Measurements from ENCODE around the gene SLC39A6.
"Not testable (repeated sequence)": the region's sequence is repeated elsewhere in the genome, so short reads cannot be mapped to it uniquely, and the experiment has no call there.

Gene SLC39A6

DNA sequence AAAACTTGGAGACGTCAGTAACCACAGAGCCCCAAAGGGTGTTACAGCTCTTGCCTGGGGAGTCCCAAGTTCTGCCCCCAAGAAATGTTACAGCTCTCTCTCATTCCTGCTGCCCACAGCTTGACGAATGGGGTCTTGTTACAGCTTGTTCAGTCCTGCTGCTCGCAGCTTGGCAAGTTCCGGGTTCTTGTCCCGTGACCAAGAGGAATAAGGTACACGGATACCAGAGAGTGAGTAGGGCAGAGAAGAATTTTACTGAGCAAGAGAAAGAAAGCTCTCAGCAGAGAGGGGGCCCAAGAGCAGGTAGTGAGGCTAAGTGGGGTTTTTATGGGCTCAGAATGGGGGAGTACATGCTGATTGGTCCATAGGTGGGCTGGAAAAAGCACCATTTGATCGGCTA lies 27.2 kb downstream of the SLC39A6 start:
- H3K36me3 Mint-ChIP-seq: no peaks in the 10 kb centered on the region
- H3K27ac Mint-ChIP-seq: no peak overlapping the region
- peaks cover 4% of the 10 kb centered on the region for H3K4me1 Mint-ChIP-seq
- peaks cover 21% of the 10 kb centered on the region for H3K27me3 Mint-ChIP-seq
- H3K9me3 Mint-ChIP-seq: no peaks in the 10 kb centered on the region
- no peak overlapping the region for H3K4me3 Mint-ChIP-seq
- CTCF ChIA-PET: no interaction called here
- DNase-seq: no peak

DNA sequence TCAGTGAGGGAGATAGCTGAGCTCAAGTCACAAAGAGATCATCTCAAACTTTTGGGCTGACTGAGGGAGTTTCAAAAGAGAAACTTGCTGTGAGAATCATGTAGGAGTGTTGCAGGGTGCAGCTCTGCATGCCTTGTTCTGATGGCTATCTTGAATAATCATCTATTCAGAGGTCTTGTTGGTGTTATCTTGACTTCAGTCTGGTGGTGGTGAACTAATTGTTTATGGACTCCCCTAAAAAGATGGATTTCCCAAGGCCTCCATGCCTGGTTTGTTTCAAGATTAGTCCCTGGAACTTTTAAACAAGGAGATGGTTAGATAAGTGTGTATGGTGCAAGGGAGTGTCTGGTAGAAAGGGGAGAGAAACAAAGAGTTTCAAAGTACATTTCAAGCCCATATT lies 29.8 kb downstream of the SLC39A6 start:
- no peak for DNase-seq
- Mint-ChIP-seq H3K9me3 (no peaks in the 10 kb centered on the region), H3K27me3 (peaks cover 21% of the 10 kb centered on the region), H3K36me3 (no peaks in the 10 kb centered on the region), H3K4me1 (peaks cover 4% of the 10 kb centered on the region), H3K27ac (no peak overlapping the region), H3K4me3 (no peak overlapping the region)
- CTCF ChIA-PET: interaction anchor here (1.4 to 6.8 kb wide), 2 partner anchors 82 to 186 kb away, joined by 7 to 76 read pairs; no protein-coding TSS in a partner anchor

DNA sequence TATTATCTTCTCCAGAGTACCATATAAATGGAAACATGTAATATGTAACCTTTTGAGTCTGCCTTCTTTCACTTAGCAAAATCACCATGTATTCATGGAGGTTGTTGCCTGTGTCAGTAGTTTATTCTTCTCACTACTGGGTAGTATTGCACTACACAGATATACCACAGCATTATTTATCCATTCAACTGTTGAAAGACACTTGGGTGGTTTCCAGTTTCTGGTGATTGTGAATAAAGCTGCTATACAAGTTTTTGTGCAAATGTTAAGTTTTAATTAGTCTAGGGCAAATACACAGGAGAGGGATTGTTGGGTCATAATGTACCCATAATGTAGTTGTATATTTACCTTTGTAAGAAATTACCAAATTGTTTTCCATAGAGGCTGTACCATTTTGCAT lies 32.2 kb downstream of the SLC39A6 start:
- H3K27me3 Mint-ChIP-seq: peaks cover 10% of the 10 kb centered on the region
- H3K4me3 Mint-ChIP-seq: no peak overlapping the region
- H3K27ac Mint-ChIP-seq: no peak overlapping the region
- CTCF ChIA-PET: interaction anchor here (2.2 to 6.8 kb wide), 2 partner anchors 11 to 189 kb away, joined by 12 to 76 read pairs; no protein-coding TSS in a partner anchor
- peaks cover 7% of the 10 kb centered on the region for H3K4me1 Mint-ChIP-seq
- no peaks in the 10 kb centered on the region for H3K36me3 Mint-ChIP-seq
- H3K9me3 Mint-ChIP-seq: no peaks in the 10 kb centered on the region
- DNase-seq: no peak

DNA sequence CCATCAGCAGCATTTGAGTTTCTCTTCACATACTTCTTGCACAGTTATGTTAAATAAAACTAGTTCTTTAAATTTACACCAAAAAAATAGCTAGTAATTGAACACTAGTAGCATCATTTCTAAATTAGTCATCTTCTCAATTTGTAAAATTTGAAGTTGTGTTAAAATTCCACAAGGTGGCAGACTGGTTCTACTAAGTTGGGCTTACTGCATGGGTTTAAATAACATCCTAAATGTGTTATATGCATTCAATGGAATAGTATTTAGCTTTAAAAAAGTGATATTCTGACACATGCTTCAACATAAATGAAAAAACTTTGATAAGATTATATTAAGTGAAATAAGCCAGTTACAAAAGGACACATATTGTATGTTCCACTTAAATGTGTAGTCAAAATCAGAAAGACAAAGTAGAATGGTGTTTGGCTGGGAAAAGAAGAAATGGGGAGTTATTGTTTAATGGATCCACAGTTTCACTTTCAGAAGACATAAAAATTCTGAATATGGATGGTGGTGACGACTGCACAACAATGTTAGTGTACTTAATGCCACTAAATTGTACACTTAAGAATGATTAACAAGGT lies 33.1 kb downstream of the SLC39A6 start:
- peaks cover 7% of the 10 kb centered on the region for H3K4me1 Mint-ChIP-seq
- no peak for DNase-seq

DNA sequence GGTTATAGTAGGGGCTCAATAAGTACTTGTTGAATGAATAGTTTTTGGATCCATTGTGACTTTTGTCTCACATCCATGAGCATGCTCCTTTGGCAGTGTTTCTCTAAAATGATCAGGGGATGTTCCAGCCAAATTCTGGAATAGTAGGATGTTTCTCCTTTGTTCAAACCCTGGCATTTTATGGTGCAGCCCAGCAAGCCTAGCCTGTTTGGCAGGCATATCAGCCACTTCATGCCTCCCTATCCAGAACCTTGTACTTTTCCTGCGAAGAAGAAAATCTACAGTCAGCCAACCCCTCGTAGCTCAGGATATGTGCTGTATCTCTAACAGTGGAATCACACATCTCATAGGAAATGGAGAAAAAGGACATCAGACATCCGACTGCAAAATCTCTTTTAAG lies 34.7 kb downstream of the SLC39A6 start:
- no peak for DNase-seq
- Mint-ChIP-seq H3K27me3 (peaks cover 4% of the 10 kb centered on the region), H3K4me3 (no peak overlapping the region), H3K36me3 (no peaks in the 10 kb centered on the region), H3K4me1 (peaks cover 7% of the 10 kb centered on the region), H3K9me3 (no peaks in the 10 kb centered on the region), H3K27ac (no peak overlapping the region)
- CTCF ChIA-PET: interaction anchor here (1.1 to 6.8 kb wide), 3 partner anchors 77 to 337 kb away, joined by 3 to 76 read pairs (median 14); no protein-coding TSS in a partner anchor

More for the DNA sequence above, 33.1 kb downstream of the SLC39A6 start:
- Mint-ChIP-seq H3K4me3 (no peak overlapping the region), H3K36me3 (no peaks in the 10 kb centered on the region), H3K27me3 (peaks cover 4% of the 10 kb centered on the region), H3K27ac (no peak overlapping the region), H3K9me3 (no peaks in the 10 kb centered on the region)
- CTCF ChIA-PET: interaction anchor here (0.6 to 6.8 kb wide), 12 partner anchors 10 to 190 kb away, joined by 3 to 76 read pairs (median 4); no protein-coding TSS in a partner anchor

DNA sequence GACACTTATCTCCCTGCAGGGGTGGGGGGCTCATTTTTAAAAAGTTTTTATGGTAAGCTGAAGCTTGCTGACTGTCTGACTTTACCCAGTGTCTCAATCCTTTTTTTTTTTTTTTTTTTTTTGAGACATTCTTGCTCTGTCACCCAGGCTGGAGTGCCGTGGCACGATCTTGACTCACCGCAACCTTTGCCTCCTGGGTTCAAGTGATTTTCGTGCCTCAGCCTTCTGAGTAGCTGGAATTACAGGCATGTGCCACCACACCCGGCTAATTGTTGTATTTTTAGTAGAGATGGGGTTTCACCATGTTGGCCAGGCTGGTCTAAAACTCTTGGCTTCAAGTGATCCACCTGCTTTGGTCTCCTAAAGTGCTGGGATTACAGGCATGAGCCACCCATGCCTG lies 37.0 kb downstream of the SLC39A6 start:
- H3K4me3 Mint-ChIP-seq, H3K27me3 Mint-ChIP-seq, H3K36me3 Mint-ChIP-seq, H3K4me1 Mint-ChIP-seq, DNase-seq, H3K27ac Mint-ChIP-seq, H3K9me3 Mint-ChIP-seq: not testable (repeated sequence)
- CTCF ChIA-PET: interaction anchor here (0.7 to 1.9 kb wide), 2 partner anchors 14 to 73 kb away, joined by 3 to 4 read pairs; no protein-coding TSS in a partner anchor

DNA sequence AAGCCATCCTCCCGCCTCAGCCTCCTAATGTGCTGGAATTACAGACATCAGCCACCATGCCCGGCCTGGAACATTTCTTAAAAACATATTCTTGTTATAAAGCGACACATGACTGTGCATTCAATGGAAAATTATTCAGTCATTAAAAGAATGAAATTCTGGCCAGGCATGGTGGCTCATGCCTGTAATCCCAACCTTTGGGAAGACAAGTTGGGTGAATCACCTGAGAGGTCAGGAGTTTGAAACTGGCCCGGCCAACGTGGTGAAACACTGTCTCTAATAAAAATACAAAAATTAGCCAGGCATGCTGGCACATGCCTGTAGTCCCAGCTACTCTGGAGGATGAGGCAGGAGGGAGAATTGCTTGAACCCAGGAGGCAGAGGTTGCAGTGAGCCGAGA lies 40.1 kb downstream of the SLC39A6 start:
- H3K4me3 Mint-ChIP-seq: no peak overlapping the region
- CTCF ChIA-PET: no interaction called here
- no peaks in the 10 kb centered on the region for H3K36me3 Mint-ChIP-seq
- H3K9me3 Mint-ChIP-seq: no peaks in the 10 kb centered on the region
- peaks cover 10% of the 10 kb centered on the region for H3K4me1 Mint-ChIP-seq
- no peak overlapping the region for H3K27ac Mint-ChIP-seq
- no peak for DNase-seq
- H3K27me3 Mint-ChIP-seq: no peaks in the 10 kb centered on the region

DNA sequence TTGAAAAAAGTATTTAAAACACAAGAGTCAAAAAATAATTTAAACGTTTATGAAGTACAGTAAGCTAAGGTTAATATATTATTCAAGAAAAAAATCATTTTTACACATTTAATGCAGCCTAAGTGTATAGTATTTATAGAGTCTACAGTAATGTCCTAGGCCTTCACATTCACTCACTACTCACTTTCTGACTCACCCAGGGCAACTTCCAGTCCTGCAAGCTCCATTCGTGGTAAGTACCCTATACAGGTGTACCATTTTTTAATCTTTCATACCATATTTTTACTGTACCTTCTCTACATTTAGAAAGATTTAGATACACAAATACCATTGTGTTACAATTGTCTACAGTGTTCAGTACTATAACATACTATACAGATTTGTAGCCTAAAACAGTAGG lies 40.9 kb downstream of the SLC39A6 start:
- H3K27ac Mint-ChIP-seq: no peak overlapping the region
- no peaks in the 10 kb centered on the region for H3K36me3 Mint-ChIP-seq
- CTCF ChIA-PET: no interaction called here
- no peaks in the 10 kb centered on the region for H3K27me3 Mint-ChIP-seq
- no peak for DNase-seq
- H3K4me3 Mint-ChIP-seq: no peak overlapping the region
- H3K9me3 Mint-ChIP-seq: no peaks in the 10 kb centered on the region
- peaks cover 15% of the 10 kb centered on the region for H3K4me1 Mint-ChIP-seq

DNA sequence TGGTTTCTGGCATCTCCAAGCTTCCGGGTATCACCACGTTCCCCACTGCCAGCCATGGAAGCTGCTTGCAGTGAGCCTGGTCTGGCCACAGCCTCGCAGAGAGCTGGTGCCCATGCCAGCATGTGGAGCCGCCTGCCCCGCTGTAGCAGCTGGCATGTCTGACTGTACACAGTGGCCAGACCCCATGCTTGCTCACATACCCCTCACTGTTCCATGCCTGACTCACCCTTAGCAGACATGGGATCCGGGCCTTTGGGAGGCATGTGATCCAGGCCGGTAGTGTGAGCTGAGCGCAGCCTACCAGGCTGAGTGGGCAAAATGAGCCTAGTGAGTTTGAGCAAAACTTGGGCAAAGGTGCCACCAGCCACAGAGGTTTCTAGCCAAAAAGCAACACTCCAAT lies 43.0 kb downstream of the SLC39A6 start:
- H3K36me3 Mint-ChIP-seq: no peaks in the 10 kb centered on the region
- no peak overlapping the region for H3K4me3 Mint-ChIP-seq
- H3K4me1 Mint-ChIP-seq: peaks cover 16% of the 10 kb centered on the region
- CTCF ChIA-PET: interaction anchor here (1.5 kb wide), 1 partner anchor 10 kb away, joined by 12 read pairs; no protein-coding TSS in a partner anchor
- H3K27me3 Mint-ChIP-seq: no peaks in the 10 kb centered on the region
- no peak for DNase-seq
- H3K27ac Mint-ChIP-seq: no peak overlapping the region
- H3K9me3 Mint-ChIP-seq: peaks cover 1% of the 10 kb centered on the region

DNA sequence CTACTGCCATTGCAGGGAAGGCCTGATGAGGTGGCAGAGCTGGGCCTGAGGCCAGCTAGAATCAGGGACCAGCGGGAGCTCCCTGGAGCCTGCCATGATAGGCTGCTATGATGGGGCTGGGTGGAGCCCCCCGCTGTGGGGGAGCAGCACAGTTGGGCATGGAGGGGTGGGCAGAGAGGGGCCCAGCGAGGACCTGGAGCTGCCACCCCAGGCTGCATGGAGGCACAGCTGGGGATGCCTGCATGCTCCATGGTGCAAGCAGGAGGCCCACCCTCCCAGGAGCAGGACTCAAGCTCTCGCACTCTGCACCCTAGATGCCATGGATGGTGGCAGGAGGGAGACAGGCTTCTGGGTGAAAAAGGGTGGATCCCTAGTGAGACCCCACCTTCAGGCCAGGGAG lies 43.9 kb downstream of the SLC39A6 start:
- peaks cover 5% of the 10 kb centered on the region for H3K9me3 Mint-ChIP-seq
- H3K36me3 Mint-ChIP-seq: no peaks in the 10 kb centered on the region
- CTCF ChIA-PET: interaction anchor here (1.5 kb wide), 1 partner anchor 11 kb away, joined by 12 read pairs; no protein-coding TSS in a partner anchor
- no peak overlapping the region for H3K27ac Mint-ChIP-seq
- H3K4me3 Mint-ChIP-seq: no peak overlapping the region
- DNase-seq: no peak
- peaks cover 16% of the 10 kb centered on the region for H3K4me1 Mint-ChIP-seq
- peaks cover 3% of the 10 kb centered on the region for H3K27me3 Mint-ChIP-seq

DNA sequence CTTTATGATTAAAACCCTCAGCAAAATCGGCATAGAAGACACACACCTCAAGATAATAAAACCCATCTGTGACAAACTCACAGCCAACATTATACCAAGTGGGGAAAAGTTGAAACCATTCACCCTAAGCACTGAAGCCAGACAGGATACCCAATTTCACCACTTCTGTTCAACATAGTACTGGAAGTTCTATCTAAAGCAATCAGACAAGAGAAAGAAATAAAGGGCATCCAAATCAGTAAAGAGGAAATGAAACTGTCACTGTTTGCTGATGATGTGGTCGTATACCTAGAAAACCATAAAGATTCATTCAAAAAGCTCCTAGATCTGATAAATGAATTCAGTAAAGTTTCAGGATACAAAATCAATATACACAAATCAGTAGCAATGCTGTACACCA lies 45.4 kb downstream of the SLC39A6 start:
- peaks cover 14% of the 10 kb centered on the region for H3K27me3 Mint-ChIP-seq
- CTCF ChIA-PET: no interaction called here

DNA sequence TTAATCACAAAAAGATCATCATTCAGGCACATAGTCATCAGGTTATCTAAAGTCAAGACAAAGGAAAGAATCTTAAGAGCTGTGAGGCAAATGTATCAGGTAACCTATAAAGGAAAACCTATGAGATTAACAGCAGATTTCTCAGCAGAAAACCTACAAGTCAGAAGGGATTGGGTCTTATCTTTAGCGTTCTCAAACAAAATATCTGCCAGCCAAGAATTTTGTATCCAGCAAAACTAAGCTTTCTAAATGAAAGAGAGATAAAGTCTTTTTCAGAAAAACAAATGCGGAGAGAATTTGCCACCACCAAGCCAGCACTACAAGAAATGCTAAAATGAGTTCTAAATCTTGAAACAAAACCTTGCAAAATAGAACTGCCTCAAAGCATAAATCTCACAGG lies 48.0 kb downstream of the SLC39A6 start:
- Mint-ChIP-seq H3K9me3 (peaks cover 12% of the 10 kb centered on the region), H3K27me3 (peaks cover 15% of the 10 kb centered on the region), H3K4me1 (peaks cover 16% of the 10 kb centered on the region)
- H3K27ac Mint-ChIP-seq, CTCF ChIA-PET, H3K36me3 Mint-ChIP-seq, H3K4me3 Mint-ChIP-seq, DNase-seq: not testable (repeated sequence)

More for the DNA sequence above, 45.4 kb downstream of the SLC39A6 start:
- Mint-ChIP-seq H3K4me1 (peaks cover 16% of the 10 kb centered on the region), H3K9me3 (peaks cover 9% of the 10 kb centered on the region), H3K27ac (no peak overlapping the region), H3K4me3 (no peak overlapping the region), H3K36me3 (no peaks in the 10 kb centered on the region)
- DNase-seq: no peak

DNA sequence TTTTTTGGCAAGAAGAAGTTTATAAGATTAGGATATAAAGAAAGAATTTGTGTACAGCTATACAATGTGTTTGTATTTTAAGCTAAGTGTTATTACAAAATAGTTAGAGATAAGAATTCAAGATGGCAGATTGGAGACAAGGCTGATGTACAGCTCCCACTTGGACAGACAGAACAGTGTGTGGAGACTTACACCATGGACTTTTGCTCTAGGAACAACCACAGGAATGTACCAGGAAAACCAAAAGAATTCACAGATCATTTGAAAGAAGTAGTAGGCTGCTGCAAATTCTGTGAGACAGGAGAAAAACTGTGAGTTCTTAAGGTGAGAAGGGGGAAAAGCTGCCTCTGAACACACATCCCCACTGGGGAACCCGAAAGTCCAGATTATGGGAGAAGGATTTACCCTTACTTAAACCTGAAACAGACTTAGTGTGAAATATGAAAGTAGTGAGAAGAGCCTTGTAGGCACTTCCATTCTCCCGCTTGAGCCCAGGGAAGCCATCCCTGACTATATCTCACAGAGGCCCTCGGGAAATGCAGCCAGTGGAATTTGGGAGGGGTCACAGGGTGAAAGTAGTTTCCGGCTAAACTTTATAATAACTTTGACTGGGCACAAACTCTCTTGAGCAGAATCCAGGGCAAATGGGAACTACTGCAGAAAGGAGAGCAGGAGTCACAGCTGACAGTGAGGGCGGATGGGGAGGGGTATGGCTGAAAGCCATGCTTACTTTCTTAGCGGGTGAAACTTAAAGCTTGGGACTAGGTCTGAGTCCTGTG lies 50.2 kb downstream of the SLC39A6 start:
- DNase-seq: no peak
- Mint-ChIP-seq H3K27ac (no peak overlapping the region), H3K9me3 (peaks cover 12% of the 10 kb centered on the region), H3K4me3 (no peak overlapping the region), H3K36me3 (no peaks in the 10 kb centered on the region), H3K27me3 (peaks cover 29% of the 10 kb centered on the region), H3K4me1 (peaks cover 13% of the 10 kb centered on the region)
- CTCF ChIA-PET: interaction anchor here (0.6 kb wide), 1 partner anchor 14 kb away, joined by 3 read pairs; no protein-coding TSS in a partner anchor

DNA sequence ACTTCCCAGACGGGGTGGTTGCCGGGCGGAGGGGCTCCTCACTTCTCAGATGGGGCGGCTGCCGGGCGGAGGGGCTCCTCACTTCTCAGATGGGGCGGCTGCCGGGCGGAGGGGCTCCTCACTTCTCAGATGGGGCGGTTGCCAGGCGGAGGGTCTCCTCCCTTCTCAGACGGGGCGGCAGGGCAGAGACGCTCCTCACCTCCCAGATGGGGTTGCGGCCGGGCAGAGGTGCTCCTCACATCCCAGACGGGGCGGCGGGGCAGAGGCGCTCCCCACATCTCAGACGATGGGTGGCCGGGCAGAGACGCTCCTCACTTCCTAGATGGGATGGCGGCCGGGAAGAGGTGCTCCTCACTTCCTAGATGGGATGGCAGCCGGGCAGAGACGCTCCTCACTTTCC lies 51.4 kb downstream of the SLC39A6 start:
- H3K4me3 Mint-ChIP-seq, CTCF ChIA-PET, H3K36me3 Mint-ChIP-seq, DNase-seq, H3K27ac Mint-ChIP-seq, H3K4me1 Mint-ChIP-seq: not testable (repeated sequence)
- H3K27me3 Mint-ChIP-seq: peaks cover 32% of the 10 kb centered on the region
- peaks cover 12% of the 10 kb centered on the region for H3K9me3 Mint-ChIP-seq
